Common myeloid progenitor, CD34-positive (primary cell): Measurements from ENCODE around the gene TEC.

Experiments
- CTCF ChIA-PET: fragments of 350-600 bp; sonication (Branson Sonifier 250); formaldehyde crosslinking; loops from one replicate; lab custom pipeline; 2021; ENCODE audit warnings: antibody characterized with exemption; lab: Charles Lee
- POLR2A ChIA-PET: fragments of 350-600 bp; sonication (Branson Sonifier 250); formaldehyde crosslinking; loops from one replicate; lab custom pipeline; 2021; ENCODE audit warnings: antibody characterized with exemption; lab: Charles Lee
- DNase-seq, 3 donors: peaks; one replicate each; pipeline versions ENCODE4 v3.0.0 to v3.0.0-alpha.2; 2013
- H3K27ac ChIP-seq, 2 experiments: 1 replicate in 1 of 2; 2 replicates in 1 of 2; pipeline ENCODE4 v1.7.0; 2013; ENCODE audit warnings: inconsistent platforms in 2 of 2, low read length in 2 of 2, mild to moderate bottlenecking in 2 of 2, low read depth in 1 of 2, moderate library complexity in 1 of 2; ENCODE audit not compliant: severe bottlenecking in 2 of 2, insufficient read depth in 1 of 2, poor library complexity in 1 of 2
- H3K27me3 ChIP-seq, 5 experiments: replicated peaks in 2 of 5; 1 replicate in 3 of 5; 2 replicates in 2 of 5; pipeline versions ENCODE4 v1.6.1 to v1.7.0; 2013; ENCODE audit warnings: low read length in 4 of 5, mild to moderate bottlenecking in 2 of 5, moderate library complexity in 2 of 5, inconsistent platforms in 1 of 5; ENCODE audit not compliant: insufficient read depth in 5 of 5, control insufficient read depth in 4 of 5
- H3K36me3 ChIP-seq, 4 experiments: 1 replicate in 2 of 4; 2 replicates in 2 of 4; pipeline versions ENCODE4 v1.6.1 to v1.7.0; 2013; ENCODE audit warnings: low read length in 3 of 4, control low read depth in 1 of 4, mild to moderate bottlenecking in 1 of 4; ENCODE audit not compliant: control insufficient read depth in 4 of 4, insufficient read depth in 4 of 4
- H3K4me1 ChIP-seq, 4 experiments: 1 replicate in 3 of 4; 2 replicates in 1 of 4; pipeline versions ENCODE4 v1.6.1 to v1.7.1; 2013; ENCODE audit warnings: low read length in 3 of 4, mild to moderate bottlenecking in 3 of 4, control low read depth in 1 of 4, inconsistent platforms in 1 of 4, moderate library complexity in 1 of 4; ENCODE audit not compliant: control insufficient read depth in 4 of 4, insufficient read depth in 4 of 4; ENCODE audit errors: control extremely low read depth in 1 of 4
- H3K4me3 ChIP-seq, 7 experiments: 1 replicate in 4 of 7; 2 replicates in 3 of 7; pipeline versions ENCODE4 v1.5.1 to v1.7.0; 2013; ENCODE audit warnings: mild to moderate bottlenecking in 7 of 7, low read length in 6 of 7, moderate library complexity in 6 of 7, inconsistent platforms in 2 of 7, low read depth in 2 of 7, control low read depth in 1 of 7; ENCODE audit not compliant: insufficient read depth in 4 of 7, control insufficient read depth in 1 of 7; ENCODE audit errors: extremely low read depth in 1 of 7
- H3K9me3 ChIP-seq, 5 experiments: 1 replicate in 4 of 5; 2 replicates in 1 of 5; pipeline versions ENCODE4 v1.6.1 to v1.7.1; 2013; ENCODE audit warnings: low read length in 4 of 5, mild to moderate bottlenecking in 2 of 5, inconsistent platforms in 1 of 5, low read depth in 1 of 5, moderate library complexity in 1 of 5; ENCODE audit not compliant: control insufficient read depth in 4 of 5, insufficient read depth in 2 of 5; ENCODE audit errors: control extremely low read depth in 1 of 5
- WGBS: methylation state at CpG from one replicate; pipeline ENCODE4 v1.1.5; 2013; ENCODE audit not compliant: insufficient coverage; 5-methylcytosine and 5-hydroxymethylcytosine counted together

The TEC gene

GRCh38 chr4:48085821-48086589 is 183.6 kb downstream of the TEC start:
- H3K27me3 ChIP-seq = no peaks in the 10 kb centered on the region
- no peaks in the 10 kb centered on the region for H3K9me3 ChIP-seq
- CTCF ChIA-PET = interaction anchor here (0.9 to 2.1 kb wide), 11 partner anchors 9 to 163 kb away, joined by 3 to 10 read pairs (median 3); no protein-coding TSS in a partner anchor
- H3K4me3 ChIP-seq = no peak overlapping the region
- no peak overlapping the region for H3K27ac ChIP-seq
- 75% methylated on average over 4 of the region's 8 CpGs for WGBS
- H3K36me3 ChIP-seq = peaks cover 3 to 11% (median 10%) of the 10 kb centered on the region in 4 experiments
- DNase-seq = no peak
- POLR2A ChIA-PET = no interaction called here
- no peaks in the 10 kb centered on the region for H3K4me1 ChIP-seq
